D721Med (cell line): ENCODE data around the gene EPHB3.

Experiments
- DNase-seq: peaks from one replicate; pipeline ENCODE4 v3.0.0; 2011; ENCODE audit warnings: low spot score; ENCODE audit not compliant: insufficient read length
- FAIRE-seq: peaks from 2 replicates; lab custom pipeline; 2011; peaks lifted over from hg19 to GRCh38; lab: Jason Lieb, UNC
- CTCF ChIP-seq: IDR thresholded peaks from 2 replicates; pipeline ENCODE4 v1.5.1; 2012; ENCODE audit warnings: mild to moderate bottlenecking, control low read depth; ENCODE audit not compliant: insufficient read depth; ENCODE audit errors: missing control alignments

The EPHB3 gene

GRCh38 chr3:184552863-184553262 is 8.7 kb upstream of the EPHB3 start:
- DNase-seq (no peak), FAIRE-seq (no peak)
- TF ChIP-seq CTCF: no peak

- FAIRE-seq (no peak), DNase-seq (no peak)
- no peak for TF ChIP-seq CTCF
These were observed 8.2 kb upstream of the EPHB3 start for GRCh38 chr3:184553385-184553784.

GRCh38 chr3:184554461-184554860 is 7.1 kb upstream of the EPHB3 start:
- no peak for FAIRE-seq
- DNase-seq: no peak
- TF ChIP-seq CTCF: no peak

GRCh38 chr3:184556582-184557347 is 4.8 kb upstream of the EPHB3 start:
- no peak for DNase-seq
- TF ChIP-seq CTCF: no peak
- no peak for FAIRE-seq

GRCh38 chr3:184557348-184557950 is 4.1 kb upstream of the EPHB3 start:
- DNase-seq (no peak), FAIRE-seq (no peak)
- TF ChIP-seq CTCF: no peak

- TF ChIP-seq CTCF: no peak
- FAIRE-seq (no peak), DNase-seq (no peak)
These were observed 2.9 kb upstream of the EPHB3 start for GRCh38 chr3:184558726-184559125.

- FAIRE-seq: no peak
- no peak for TF ChIP-seq CTCF
- DNase-seq: no peak
These were observed 2.2 kb upstream of the EPHB3 start for GRCh38 chr3:184559336-184559735.
